ENCODE data around the gene PRDX3.
"Not testable (repeated sequence)": the region's sequence is repeated elsewhere in the genome, so short reads cannot be mapped to it uniquely, and the experiment has no call there.

The PRDX3 gene

DNA sequence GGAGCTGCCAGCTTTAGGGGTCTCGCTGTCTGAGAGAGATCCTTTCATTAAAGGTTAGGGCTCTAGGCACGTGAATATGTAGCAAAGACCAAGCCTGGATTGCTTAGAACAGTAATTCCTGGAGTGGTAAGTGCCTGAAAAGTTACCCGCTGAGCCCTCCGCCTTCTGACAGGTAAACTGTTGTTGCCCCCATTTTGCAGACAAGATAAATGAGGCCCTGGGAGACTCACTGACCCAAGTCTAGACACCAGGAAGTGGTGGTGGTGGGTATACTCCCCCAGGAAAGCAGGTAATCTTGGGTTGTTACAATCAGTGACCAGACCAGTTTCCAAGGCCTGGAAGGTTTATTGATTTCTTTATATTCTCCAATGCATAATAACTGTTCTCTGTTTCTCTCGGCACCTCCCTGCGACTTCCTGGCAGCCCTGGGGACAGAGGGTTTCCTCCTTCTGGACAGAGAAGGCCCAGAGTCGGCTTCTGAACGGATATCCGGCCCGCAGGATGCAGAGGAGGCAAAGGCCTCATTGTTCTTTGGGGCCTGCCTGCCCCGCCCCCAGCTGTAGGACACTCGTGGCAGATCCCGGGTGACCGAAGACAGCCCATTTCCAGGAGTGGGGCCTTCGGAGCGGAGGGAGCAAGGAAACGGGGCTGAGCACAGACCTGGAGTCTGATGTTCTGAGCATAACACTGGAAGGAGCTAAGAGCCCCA is 27.4 kb upstream of the PRDX3 start:
- DNase-seq = no peak

DNA sequence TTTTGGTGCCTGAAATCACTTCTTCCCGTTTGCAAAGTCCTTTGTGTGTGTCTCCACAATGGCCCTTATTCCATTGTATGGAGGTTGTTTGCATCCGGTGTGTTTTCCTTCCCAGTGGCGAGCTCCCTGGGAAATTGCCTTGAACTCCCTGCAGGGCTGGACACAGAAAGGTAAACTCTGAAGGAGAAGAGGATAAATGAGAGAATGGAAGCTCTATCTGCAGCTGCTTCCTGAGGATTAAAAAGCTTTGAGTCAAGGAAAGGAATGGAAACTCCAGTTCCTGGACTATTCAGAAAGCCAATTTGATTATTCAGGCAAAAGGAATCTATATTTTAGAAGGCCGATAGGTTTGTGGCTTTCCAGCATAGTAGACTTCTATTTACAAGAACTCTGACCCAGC is 24.4 kb upstream of the PRDX3 start:
- no peak for DNase-seq

GRCh38 chr10:119201233-119201632 is 22.6 kb upstream of the PRDX3 start:
- DNase-seq = no peak

GRCh38 chr10:119199231-119199992 is 20.8 kb upstream of the PRDX3 start:
- peak; percentile 56 for DNase-seq

GRCh38 chr10:119198438-119198837 is 19.8 kb upstream of the PRDX3 start:
- DNase-seq = no peak

- DNase-seq = no peak
Measured at GRCh38 chr10:119197921-119198320, 19.3 kb upstream of the PRDX3 start.

GRCh38 chr10:119191881-119192280 is 13.3 kb upstream of the PRDX3 start:
- DNase-seq = no peak

GRCh38 chr10:119190954-119191785 is 12.6 kb upstream of the PRDX3 start:
- no peak for DNase-seq

GRCh38 chr10:119190353-119190752 is 11.7 kb upstream of the PRDX3 start:
- no peak for DNase-seq

DNA sequence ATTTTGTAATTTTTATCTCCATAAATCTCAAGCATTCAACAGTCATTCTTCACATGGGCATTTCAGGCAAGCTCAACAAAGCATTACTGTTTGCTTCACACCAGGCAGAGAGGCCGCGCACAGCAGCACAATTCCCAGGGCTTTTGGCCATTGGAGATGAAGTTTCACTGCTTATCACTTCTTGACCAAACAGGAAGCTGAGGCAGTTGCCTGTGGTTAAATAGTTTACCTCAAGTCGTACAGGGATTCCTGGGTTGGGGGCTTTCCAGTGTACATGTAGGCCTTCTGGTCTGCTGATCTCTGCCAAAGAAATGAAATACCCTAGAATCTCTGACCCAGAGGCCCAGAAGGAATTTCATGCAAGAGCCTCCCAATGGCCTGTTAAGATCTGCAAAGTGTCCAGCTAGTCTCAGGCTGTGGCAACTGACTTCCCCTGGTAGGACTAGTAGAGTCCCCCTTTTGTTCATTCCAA is 11.2 kb upstream of the PRDX3 start:
- no peak for DNase-seq

- no peak for DNase-seq
Measured at GRCh38 chr10:119183664-119184412, 5.2 kb upstream of the PRDX3 start.

GRCh38 chr10:119180850-119181400 is 2.3 kb upstream of the PRDX3 start:
- DNase-seq = not testable (repeated sequence)

DNA sequence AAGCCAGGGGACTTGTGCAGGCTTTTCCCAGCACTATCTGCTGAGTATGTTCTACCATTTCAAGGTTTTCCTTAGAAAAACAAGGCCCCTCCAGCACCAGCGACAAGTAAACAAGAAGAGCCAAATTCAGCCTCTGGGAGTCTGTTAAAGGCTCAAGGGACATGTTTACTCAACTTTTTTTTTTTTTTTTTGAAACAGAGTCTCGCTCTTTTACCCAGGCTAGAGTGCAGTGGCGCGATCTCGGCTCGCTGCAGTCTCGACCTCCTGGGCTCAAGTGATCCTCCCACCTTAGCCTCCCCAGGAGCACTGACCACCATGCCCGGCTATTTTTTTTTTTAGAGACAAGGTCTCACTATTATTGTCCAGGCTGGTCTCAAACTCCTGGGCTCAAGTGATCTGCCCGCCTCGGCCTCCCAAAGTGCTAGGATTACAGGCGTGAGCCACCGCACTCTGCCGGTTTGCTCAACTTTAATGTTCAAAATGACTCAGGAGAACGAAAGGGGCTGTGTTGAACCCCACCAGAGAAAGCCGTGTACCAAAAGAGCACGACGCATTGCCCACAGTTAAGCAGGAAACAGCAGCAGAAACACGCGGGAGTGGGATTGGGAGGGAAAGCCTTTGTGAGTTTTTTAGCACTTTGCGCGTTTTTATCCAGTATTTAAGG is 772 bp downstream of the PRDX3 start:
- DNase-seq = no peak

GRCh38 chr10:119176166-119176565 is 2.4 kb downstream of the PRDX3 start:
- DNase-seq = no peak

- no peak for DNase-seq
Measured at GRCh38 chr10:119174109-119174508, 4.5 kb downstream of the PRDX3 start.

DNA sequence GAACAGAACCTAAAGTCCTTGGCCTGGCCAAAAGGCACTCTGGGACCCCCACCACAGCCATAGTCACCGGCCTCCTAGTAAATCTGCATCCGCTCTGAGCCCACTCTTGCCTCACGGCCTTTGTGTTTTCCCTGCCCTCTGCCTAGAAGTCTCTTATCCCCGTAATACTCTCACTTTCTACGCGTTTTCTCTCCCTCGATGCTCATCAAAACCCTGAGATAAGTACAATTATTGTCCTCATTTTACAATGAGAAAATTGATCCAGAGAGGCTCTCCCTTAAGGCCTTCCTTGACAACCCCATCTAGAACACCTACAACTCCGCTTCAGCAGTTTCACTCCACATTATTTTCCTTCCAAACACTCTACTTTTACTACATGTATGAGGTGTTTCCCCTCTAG is 11.6 kb downstream of the PRDX3 start:
- DNase-seq = no peak

GRCh38 chr10:119166564-119166963 is 12.0 kb downstream of the PRDX3 start:
- DNase-seq = no peak

DNA sequence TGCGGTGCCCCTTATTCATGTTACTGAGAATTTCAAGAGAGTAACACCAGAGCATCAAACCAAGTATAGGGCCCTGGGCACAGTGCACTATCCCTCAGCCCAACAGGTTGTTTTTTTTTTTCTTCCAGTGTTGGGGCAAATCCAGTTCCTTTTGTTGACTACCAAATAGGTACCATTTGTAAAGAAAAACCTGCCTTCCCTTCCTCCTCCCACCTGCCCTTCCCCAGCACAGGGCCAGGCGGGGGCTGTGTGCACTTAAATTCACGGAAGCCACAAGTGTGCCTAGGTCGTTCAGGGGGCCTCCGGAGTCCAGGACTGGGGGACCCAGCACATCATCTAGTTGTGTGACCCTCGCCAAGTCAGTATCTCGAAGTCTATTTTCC is 12.5 kb downstream of the PRDX3 start:
- no peak for DNase-seq

- peak; percentile 36 for DNase-seq
Measured at GRCh38 chr10:119165171-119166117, 13.2 kb downstream of the PRDX3 start, which contains the start of gene SFXN4. TSS of gene SFXN4 (minus strand) at chr10:119165714. CDS start at chr10:119165647, 67 bp downstream.

GRCh38 chr10:119162452-119163092 is 16.0 kb downstream of the PRDX3 start:
- no peak for DNase-seq
